ENCODE results near the gene RPS25.

DNA sequence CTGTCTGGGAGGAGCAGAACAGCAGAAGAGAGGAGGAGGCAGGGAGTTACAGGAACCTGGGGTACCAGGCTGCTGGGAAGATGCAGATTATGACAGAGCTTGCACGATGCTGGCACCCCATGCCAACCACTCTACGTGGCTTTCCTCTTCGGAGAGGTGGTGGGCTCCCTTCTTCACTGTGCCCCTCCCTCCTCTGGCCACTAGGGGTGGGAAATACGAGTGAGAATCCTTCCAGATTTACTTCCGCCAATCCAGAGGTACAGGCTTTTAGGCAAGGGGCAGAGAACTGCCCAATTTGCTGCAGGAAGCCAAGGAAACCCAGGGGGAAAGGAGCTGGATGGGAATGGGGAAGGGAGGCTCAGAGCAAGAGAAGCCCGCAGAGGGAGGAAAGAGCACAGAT lies 26.6 kb upstream of the RPS25 start:
- no peak for TF ChIP-seq EZH2phosphoT487 (IDR thresholded peaks at IDR 0.05; ENCODE audit: borderline replicate concordance)
- TF ChIP-seq, protein P1, sequence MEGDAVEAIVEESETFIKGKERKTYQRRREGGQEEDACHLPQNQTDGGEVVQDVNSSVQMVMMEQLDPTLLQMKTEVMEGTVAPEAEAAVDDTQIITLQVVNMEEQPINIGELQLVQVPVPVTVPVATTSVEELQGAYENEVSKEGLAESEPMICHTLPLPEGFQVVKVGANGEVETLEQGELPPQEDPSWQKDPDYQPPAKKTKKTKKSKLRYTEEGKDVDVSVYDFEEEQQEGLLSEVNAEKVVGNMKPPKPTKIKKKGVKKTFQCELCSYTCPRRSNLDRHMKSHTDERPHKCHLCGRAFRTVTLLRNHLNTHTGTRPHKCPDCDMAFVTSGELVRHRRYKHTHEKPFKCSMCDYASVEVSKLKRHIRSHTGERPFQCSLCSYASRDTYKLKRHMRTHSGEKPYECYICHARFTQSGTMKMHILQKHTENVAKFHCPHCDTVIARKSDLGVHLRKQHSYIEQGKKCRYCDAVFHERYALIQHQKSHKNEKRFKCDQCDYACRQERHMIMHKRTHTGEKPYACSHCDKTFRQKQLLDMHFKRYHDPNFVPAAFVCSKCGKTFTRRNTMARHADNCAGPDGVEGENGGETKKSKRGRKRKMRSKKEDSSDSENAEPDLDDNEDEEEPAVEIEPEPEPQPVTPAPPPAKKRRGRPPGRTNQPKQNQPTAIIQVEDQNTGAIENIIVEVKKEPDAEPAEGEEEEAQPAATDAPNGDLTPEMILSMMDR (conservative IDR thresholded peaks at IDR 0.05; ENCODE audit: low read length), result peak; percentile 46
